ENCODE data around the gene PTPRG.

DNA sequence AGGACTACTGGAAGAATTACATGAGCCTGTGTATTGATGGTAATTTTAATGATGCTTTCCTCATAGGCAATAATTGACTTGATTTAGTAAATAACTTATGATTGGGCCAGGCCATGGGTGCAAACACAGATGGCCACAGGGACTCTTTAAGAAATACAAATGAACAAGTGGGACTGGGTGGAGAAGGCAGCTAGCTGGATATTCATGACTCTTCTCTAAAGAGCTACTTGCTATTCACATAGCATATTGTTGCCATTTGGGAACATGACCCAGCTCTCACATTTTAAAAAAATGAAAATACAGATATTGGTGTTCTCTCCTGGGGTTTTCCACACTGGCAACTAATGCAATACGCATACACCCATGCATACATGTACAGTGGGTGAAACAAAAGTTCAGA is 178.3 kb downstream of the PTPRG start:
- TF ChIP-seq CTCF (IDR thresholded peaks at IDR 0.05) (no peak), POLR2A (IDR thresholded peaks at IDR 0.05) (no peak)
